Activated T-cell treated with anti-CD3 and anti-CD28 coated beads, Interleukin-2, amount 50 U/mL, for 72 hours (primary cell): ENCODE results near the gene UQCC2. TPM values are rescaled to one million over a fixed set of nuclear protein-coding genes. Genes with fewer than 3 reads are reported as not detected.

Experiments
- ATAC-seq, 2 donors: fragments of 150-1000 bp; cut with Tn5 transposase; replicated peaks in 1 of 2; 2 replicates each; pipeline ENCODE4 v1.10.0; 2021; ENCODE audit warnings: moderate library complexity in 2 of 2, mild to moderate bottlenecking in 1 of 2
- DNase-seq, 2 donors: peaks; one replicate each; pipeline ENCODE4 v3.0.0; 2021 to 2022; ENCODE audit warnings: mixed read lengths in 1 of 2
- H3K27ac Mint-ChIP-seq: one replicate; pipeline ENCODE4 v1.8.0; 2022; ENCODE audit warnings: mild to moderate bottlenecking, moderate library complexity, mixed read lengths
- H3K27me3 Mint-ChIP-seq: one replicate; pipeline ENCODE4 v1.8.0; 2022; ENCODE audit warnings: low read depth, mixed read lengths
- H3K36me3 Mint-ChIP-seq, 2 donors: one replicate each; pipeline ENCODE4 v1.8.0; 2022; ENCODE audit warnings: mixed read lengths in 2 of 2, mild to moderate bottlenecking in 1 of 2; ENCODE audit not compliant: insufficient read depth in 2 of 2
- H3K4me1 Mint-ChIP-seq: one replicate; pipeline ENCODE4 v1.8.0; 2022; ENCODE audit warnings: low read depth, mixed read lengths
- H3K4me3 Mint-ChIP-seq, 2 donors: one replicate each; pipeline ENCODE4 v1.8.0; 2022; ENCODE audit warnings: mild to moderate bottlenecking in 2 of 2, mixed read lengths in 2 of 2, moderate library complexity in 2 of 2
- H3K9me3 Mint-ChIP-seq, 2 donors: one replicate each; pipeline ENCODE4 v1.8.0; 2022; ENCODE audit warnings: mixed read lengths in 2 of 2
- total RNA-seq, 2 donors: library from RNA; stranded (reverse); gene quantifications; one replicate each; pipeline ENCODE4 v1.2.3, GENCODE V29; 2022

UQCC2 gene
- total RNA-seq, 2 donors from 2014 or later: 50.6 to 59.9 TPM

- H3K36me3 Mint-ChIP-seq: peaks cover 0 to 1% of the 10 kb centered on the region in 2 donors
- ATAC-seq: no peak
- no peaks in the 10 kb centered on the region for H3K4me1 Mint-ChIP-seq
- no peak overlapping the region for H3K4me3 Mint-ChIP-seq
- no peak overlapping the region for H3K27ac Mint-ChIP-seq
- no peaks in the 10 kb centered on the region for H3K27me3 Mint-ChIP-seq
- H3K9me3 Mint-ChIP-seq: no peaks in the 10 kb centered on the region
- DNase-seq: no peak
Observed at GRCh38 chr6:33663028-33663427, 48.5 kb downstream of the UQCC2 start.

- H3K27me3 Mint-ChIP-seq: no peaks in the 10 kb centered on the region
- DNase-seq (no peak), ATAC-seq (no peak)
- no peaks in the 10 kb centered on the region for H3K4me1 Mint-ChIP-seq
- no peaks in the 10 kb centered on the region for H3K9me3 Mint-ChIP-seq
- H3K27ac Mint-ChIP-seq: no peak overlapping the region
- H3K4me3 Mint-ChIP-seq: no peak overlapping the region
- no peaks in the 10 kb centered on the region for H3K36me3 Mint-ChIP-seq
Observed at GRCh38 chr6:33662318-33662717, 49.2 kb downstream of the UQCC2 start.

- H3K4me1 Mint-ChIP-seq: no peaks in the 10 kb centered on the region
- H3K4me3 Mint-ChIP-seq: no peak overlapping the region
- H3K9me3 Mint-ChIP-seq: no peaks in the 10 kb centered on the region
- DNase-seq (no peak), ATAC-seq (no peak)
- no peak overlapping the region for H3K27ac Mint-ChIP-seq
- no peaks in the 10 kb centered on the region for H3K27me3 Mint-ChIP-seq
- no peaks in the 10 kb centered on the region for H3K36me3 Mint-ChIP-seq
Observed at GRCh38 chr6:33661106-33661838, 50.2 kb downstream of the UQCC2 start.

- no peaks in the 10 kb centered on the region for H3K27me3 Mint-ChIP-seq
- ATAC-seq (no peak), DNase-seq (no peak)
- H3K9me3 Mint-ChIP-seq: no peaks in the 10 kb centered on the region
- H3K4me1 Mint-ChIP-seq: no peaks in the 10 kb centered on the region
- H3K27ac Mint-ChIP-seq: no peak overlapping the region
- H3K4me3 Mint-ChIP-seq: no peak overlapping the region
- no peaks in the 10 kb centered on the region for H3K36me3 Mint-ChIP-seq
Observed at GRCh38 chr6:33659986-33660385, 51.5 kb downstream of the UQCC2 start.

GRCh38 chr6:33658982-33659689 is 52.4 kb downstream of the UQCC2 start:
- Mint-ChIP-seq H3K27me3 (no peaks in the 10 kb centered on the region), H3K27ac (no peak overlapping the region), H3K4me1 (no peaks in the 10 kb centered on the region), H3K9me3 (no peaks in the 10 kb centered on the region), H3K4me3 (no peak overlapping the region), H3K36me3 (no peaks in the 10 kb centered on the region)
- DNase-seq (no peak), ATAC-seq (no peak)

GRCh38 chr6:33656844-33657243 is 54.7 kb downstream of the UQCC2 start:
- no peaks in the 10 kb centered on the region for H3K4me1 Mint-ChIP-seq
- DNase-seq: no peak
- H3K36me3 Mint-ChIP-seq: no peaks in the 10 kb centered on the region
- H3K27ac Mint-ChIP-seq: no peak overlapping the region
- ATAC-seq: no peak
- H3K4me3 Mint-ChIP-seq: no peak overlapping the region
- H3K9me3 Mint-ChIP-seq: no peaks in the 10 kb centered on the region
- no peaks in the 10 kb centered on the region for H3K27me3 Mint-ChIP-seq

- Mint-ChIP-seq H3K27ac (peak overlapping the region; percentile 61), H3K36me3 (no peaks in the 10 kb centered on the region), H3K4me3 (no peak overlapping the region), H3K9me3 (no peaks in the 10 kb centered on the region), H3K4me1 (no peaks in the 10 kb centered on the region), H3K27me3 (no peaks in the 10 kb centered on the region)
- DNase-seq: no peak
- ATAC-seq: no peak
Observed at GRCh38 chr6:33654831-33655554, 56.5 kb downstream of the UQCC2 start.

- H3K4me3 Mint-ChIP-seq: no peak overlapping the region
- DNase-seq (no peak), ATAC-seq (no peak)
- H3K27me3 Mint-ChIP-seq: no peaks in the 10 kb centered on the region
- H3K9me3 Mint-ChIP-seq: no peaks in the 10 kb centered on the region
- H3K36me3 Mint-ChIP-seq: peaks cover 0 to 3% of the 10 kb centered on the region in 2 donors
- no peaks in the 10 kb centered on the region for H3K4me1 Mint-ChIP-seq
- no peak overlapping the region for H3K27ac Mint-ChIP-seq
Observed at GRCh38 chr6:33652002-33652401, 59.5 kb downstream of the UQCC2 start.

GRCh38 chr6:33651403-33651802 is 60.1 kb downstream of the UQCC2 start:
- DNase-seq (no peak), ATAC-seq (no peak)

More at GRCh38 chr6:33651403-33651802, 60.1 kb downstream of the UQCC2 start:
- Mint-ChIP-seq H3K4me3 (no peak overlapping the region), H3K36me3 (peaks cover 0 to 3% of the 10 kb centered on the region in 2 donors), H3K27ac (no peak overlapping the region), H3K4me1 (no peaks in the 10 kb centered on the region), H3K27me3 (no peaks in the 10 kb centered on the region), H3K9me3 (no peaks in the 10 kb centered on the region)

Other genes starting within 250 kb of the UQCC2 start
- gene BAK1, start 131.4 kb downstream of the UQCC2 start, total RNA-seq: 10 to 100 TPM; 54.9 to 55.4 TPM
- gene ITPR3, start 90.4 kb downstream of the UQCC2 start, total RNA-seq: 10 to 100 TPM; 49.9 to 52.5 TPM
- not detected for gene IP6K3, start 35.2 kb upstream of the UQCC2 start, total RNA-seq
- 10 to 100 TPM; 76.4 to 93.8 TPM for gene LEMD2, start 77.4 kb upstream of the UQCC2 start, total RNA-seq
- not detected for gene MLN, start 92.3 kb upstream of the UQCC2 start, total RNA-seq